GM19043 (cell line): ENCODE results near the gene CLCNKB.
"Not testable (repeated sequence)": the region's sequence is repeated elsewhere in the genome, so short reads cannot be mapped to it uniquely, and the experiment has no call there.

ENCODE experiments used
- ATAC-seq: cut with Tn5 transposase; IDR thresholded peaks from one replicate; pipeline ENCODE4 v1.9.1; 2021; ENCODE audit warnings: low read depth; ENCODE audit not compliant: unreplicated experiment

CLCNKB gene

GRCh38 chr1:16029288-16029687 is 14.3 kb upstream of the CLCNKB start:
- ATAC-seq: no peak

GRCh38 chr1:16031551-16031950 is 12.0 kb upstream of the CLCNKB start:
- ATAC-seq: no peak

- ATAC-seq: no peak
These were observed 11.0 kb upstream of the CLCNKB start for GRCh38 chr1:16032388-16033102.

DNA sequence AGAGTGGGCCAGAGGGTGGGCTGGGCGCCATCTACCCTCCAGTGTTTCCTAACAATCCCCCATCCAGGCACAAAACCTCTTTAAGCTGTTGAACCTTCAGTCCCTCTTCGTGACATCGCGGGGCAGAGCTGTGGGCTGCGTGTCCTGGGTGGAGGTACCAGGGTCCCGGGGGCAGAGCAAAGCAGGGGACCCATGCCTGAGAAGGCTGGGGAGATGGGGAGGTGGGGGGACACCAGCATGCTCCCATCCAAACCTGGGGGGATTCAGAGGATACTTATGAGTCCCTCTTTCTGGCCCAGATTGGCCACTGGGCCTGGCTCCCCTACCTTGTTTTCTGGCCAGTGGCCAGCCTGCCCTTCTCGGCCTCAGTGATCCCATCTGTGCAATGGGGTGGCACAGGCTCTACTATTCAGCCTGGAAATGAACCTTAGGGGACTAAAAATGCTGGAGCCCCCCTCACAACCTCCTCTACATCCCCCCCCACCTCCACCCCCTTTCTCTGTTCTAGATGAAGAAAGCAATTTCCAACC is 10.4 kb upstream of the CLCNKB start:
- ATAC-seq: not testable (repeated sequence)

GRCh38 chr1:16036461-16036860 is 7.1 kb upstream of the CLCNKB start:
- not testable (repeated sequence) for ATAC-seq

GRCh38 chr1:16038620-16038912 is 5.0 kb upstream of the CLCNKB start:
- no peak for ATAC-seq

DNA sequence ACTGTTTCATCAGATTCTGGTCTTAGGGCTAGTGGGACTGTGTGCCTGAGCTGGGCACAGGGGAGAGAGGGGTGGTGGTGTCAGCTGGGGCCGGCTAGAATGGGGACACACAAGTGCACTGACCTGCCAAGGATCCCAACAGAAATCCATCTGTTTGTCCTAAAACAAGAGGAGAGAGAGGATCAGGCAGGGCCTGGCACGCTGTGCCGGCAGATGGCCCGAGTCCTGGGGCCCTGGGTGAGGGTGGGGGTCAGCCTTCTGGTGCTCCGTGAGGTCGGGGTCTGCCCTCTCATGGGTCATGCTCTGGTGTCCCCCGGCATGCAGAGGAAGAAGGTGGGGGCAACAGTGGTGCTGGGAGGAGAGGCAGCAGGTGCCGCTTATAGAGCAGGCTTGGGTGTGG is 3.7 kb upstream of the CLCNKB start:
- ATAC-seq: not testable (repeated sequence)

- no peak for ATAC-seq
These were observed 2.4 kb upstream of the CLCNKB start for GRCh38 chr1:16041200-16041599.

- no peak for ATAC-seq
These were observed 1.5 kb upstream of the CLCNKB start for GRCh38 chr1:16042096-16042495.

DNA sequence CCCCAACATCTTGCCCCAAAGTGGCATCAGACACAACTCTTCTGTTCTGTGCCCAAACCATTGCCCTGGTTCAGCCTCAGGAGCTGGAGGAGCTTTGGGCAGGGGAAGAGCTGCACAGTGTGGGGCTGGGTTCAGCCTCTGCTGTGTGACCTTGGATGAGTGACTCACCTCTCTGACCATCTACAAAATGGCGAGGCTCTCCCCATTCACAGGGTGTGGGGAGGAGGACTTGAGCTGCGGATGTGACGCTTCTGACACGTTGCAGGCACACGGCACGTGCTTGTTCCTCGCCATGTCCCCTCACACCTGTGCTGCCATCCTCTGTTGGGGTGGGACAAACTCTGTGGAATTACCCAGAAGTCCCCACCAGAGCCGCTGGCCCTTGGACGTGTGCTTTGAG is 928 bp upstream of the CLCNKB start:
- ATAC-seq: not testable (repeated sequence)

- no peak for ATAC-seq
These were observed 368 bp downstream of the CLCNKB start for GRCh38 chr1:16043950-16044349.

GRCh38 chr1:16046842-16047241 is 3.3 kb downstream of the CLCNKB start:
- ATAC-seq: no peak

DNA sequence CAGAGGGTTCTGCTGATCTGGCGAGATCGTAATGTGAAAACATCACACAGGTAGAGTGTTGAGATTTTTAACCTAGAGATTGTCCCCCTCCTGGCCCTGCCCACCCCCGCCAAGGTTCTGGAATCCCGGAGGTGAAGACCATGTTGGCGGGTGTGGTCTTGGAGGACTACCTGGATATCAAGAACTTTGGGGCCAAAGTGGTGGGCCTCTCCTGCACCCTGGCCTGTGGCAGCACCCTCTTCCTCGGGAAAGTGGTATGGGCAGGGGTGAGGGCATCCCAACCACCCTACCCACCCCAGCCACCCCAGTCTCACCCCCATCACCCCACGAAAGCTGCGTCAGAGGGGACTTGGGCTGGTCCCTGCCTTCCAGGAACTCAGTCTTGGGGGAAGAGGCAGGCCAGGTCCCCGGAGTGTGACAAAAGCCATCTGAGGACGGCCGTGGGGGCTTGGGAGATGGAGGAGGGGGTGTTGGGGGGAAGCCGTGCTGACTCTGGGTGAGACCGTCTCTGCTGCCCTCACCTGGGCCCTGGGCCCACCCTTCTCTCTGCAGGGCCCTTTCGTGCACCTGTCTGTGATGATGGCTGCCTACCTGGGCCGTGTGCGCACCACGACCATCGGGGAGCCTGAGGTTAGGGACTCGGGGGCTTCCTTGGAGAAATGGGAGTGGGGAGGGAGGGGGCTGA is 4.4 kb downstream of the CLCNKB start:
- no peak for ATAC-seq

DNA sequence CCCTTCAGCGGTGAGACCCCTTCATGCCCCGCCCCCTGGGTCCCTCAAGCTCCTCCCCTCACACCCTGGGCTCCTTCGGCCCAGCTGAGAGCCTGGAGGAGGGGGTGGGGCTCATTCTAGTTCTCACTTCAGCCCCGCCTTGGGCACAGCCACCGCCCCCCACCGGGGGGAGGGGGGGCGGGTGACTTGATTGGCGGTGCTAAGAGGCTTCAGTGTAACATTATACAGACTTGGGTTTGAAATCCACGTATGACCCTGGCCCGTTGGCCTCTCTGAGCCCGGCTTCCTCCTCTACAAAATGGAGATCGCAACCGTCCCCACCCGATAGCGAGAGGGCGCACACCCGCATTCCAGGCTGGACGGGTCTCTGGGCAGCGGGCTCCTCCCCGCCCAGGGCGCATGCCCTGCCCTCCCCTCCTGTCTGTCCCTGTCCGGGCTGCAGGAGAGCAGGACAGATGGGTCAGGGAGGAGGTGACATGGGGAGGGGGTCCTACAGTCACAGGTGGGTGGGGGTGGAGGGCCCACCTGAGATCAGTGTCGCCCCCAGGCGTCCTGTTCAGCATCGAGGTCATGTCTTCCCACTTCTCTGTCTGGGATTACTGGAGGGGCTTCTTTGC is 5.1 kb downstream of the CLCNKB start:
- no peak for ATAC-seq

- no peak for ATAC-seq
These were observed 6.7 kb downstream of the CLCNKB start for GRCh38 chr1:16050328-16050727.

DNA sequence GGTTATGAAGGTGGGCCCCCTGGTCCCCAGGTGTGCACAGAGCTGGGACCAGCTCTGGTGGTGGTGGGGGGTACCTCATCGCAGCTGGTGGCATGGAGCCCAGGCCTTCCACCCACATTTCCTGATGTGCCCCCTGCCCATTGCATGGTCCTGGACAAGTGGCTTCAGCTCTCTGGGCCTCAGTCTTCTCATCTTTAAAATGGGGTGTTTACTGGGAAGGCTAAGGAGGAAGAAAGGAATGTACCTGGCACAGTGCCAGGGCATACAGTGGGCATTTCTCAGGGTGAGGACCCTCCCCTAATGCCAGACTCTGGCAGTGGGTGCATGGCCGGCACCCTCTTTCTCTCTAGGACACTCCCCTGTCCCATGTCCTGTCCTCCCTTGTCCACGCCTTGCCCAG is 7.5 kb downstream of the CLCNKB start:
- no peak for ATAC-seq

- not testable (repeated sequence) for ATAC-seq
These were observed 8.4 kb downstream of the CLCNKB start for GRCh38 chr1:16051949-16052348.

- ATAC-seq: no peak
These were observed 10.4 kb downstream of the CLCNKB start for GRCh38 chr1:16053781-16054502.

- ATAC-seq: no peak
These were observed 11.3 kb downstream of the CLCNKB start for GRCh38 chr1:16054598-16055540.
